ENCODE data around the gene TPK1. TPM values are rescaled to one million over a fixed set of nuclear protein-coding genes. Genes with fewer than 3 reads are reported as not detected.

TPK1 gene
- total RNA-seq, 1 donor from 2014 or later = 20.0 TPM

DNA sequence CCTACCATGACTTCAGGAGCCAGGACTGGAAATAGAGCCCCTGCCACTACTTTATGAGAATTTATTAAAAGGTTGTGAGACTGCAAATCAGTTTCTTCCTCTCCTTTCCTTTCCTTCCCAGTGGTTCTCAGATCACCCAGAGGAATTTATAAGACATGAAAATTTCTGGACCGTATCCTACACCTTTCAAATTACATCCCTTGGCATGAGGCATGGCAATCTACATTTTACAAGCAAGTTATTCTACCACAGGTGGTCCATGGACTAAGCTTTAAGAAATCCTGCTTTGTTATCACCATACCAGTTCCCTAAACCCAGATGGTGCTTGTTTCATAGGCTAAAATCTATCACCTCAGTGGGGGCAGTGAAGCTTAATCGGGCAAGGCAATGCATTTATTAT is 66.5 kb downstream of the TPK1 start:
- ChIA-PET POLR2A (no interaction called here), CTCF (interaction anchor here (0.7 kb wide), 1 partner anchor 31 kb away, joined by 3 read pairs; no protein-coding TSS in a partner anchor)
- H3K4me3 Mint-ChIP-seq = no peak overlapping the region
- peaks cover 7% of the 10 kb centered on the region for H3K4me1 Mint-ChIP-seq
- no peaks in the 10 kb centered on the region for H3K9me3 Mint-ChIP-seq
- H3K27me3 Mint-ChIP-seq = no peaks in the 10 kb centered on the region
- H3K36me3 Mint-ChIP-seq (ENCODE audit: low read depth) = peaks cover 3% of the 10 kb centered on the region
- TF ChIP-seq, protein P1, sequence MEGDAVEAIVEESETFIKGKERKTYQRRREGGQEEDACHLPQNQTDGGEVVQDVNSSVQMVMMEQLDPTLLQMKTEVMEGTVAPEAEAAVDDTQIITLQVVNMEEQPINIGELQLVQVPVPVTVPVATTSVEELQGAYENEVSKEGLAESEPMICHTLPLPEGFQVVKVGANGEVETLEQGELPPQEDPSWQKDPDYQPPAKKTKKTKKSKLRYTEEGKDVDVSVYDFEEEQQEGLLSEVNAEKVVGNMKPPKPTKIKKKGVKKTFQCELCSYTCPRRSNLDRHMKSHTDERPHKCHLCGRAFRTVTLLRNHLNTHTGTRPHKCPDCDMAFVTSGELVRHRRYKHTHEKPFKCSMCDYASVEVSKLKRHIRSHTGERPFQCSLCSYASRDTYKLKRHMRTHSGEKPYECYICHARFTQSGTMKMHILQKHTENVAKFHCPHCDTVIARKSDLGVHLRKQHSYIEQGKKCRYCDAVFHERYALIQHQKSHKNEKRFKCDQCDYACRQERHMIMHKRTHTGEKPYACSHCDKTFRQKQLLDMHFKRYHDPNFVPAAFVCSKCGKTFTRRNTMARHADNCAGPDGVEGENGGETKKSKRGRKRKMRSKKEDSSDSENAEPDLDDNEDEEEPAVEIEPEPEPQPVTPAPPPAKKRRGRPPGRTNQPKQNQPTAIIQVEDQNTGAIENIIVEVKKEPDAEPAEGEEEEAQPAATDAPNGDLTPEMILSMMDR (IDR thresholded peaks at IDR 0.05) = no peak
- DNase-seq = no peak
- ATAC-seq (ENCODE audit: low read depth) = no peak
- intact Hi-C loops (cut with micrococcal nuclease) = no loop called here
- no peak overlapping the region for H3K27ac Mint-ChIP-seq

DNA sequence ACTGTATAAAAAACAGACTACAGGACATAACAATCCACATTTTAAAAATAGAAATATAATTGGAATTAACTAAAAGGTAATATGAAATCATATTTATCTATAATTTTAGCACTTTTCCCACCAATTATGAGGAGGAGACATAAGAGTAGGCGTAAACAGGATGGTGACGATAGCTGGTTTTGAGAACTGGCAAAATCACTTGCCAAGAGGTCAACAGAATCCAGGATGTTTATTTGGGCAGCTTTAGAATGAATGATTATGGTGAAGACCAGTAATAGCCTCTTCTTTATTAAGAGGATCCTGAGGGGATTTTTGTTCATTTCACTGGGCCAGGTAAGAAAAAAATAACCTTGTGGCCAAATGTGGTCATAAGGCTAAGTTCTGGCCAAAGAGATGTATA is 67.2 kb downstream of the TPK1 start:
- ChIA-PET CTCF (no interaction called here), POLR2A (no interaction called here)
- H3K27ac Mint-ChIP-seq = no peak overlapping the region
- TF ChIP-seq, protein P1 (IDR thresholded peaks at IDR 0.05) = no peak
- peaks cover 6% of the 10 kb centered on the region for H3K36me3 Mint-ChIP-seq (ENCODE audit: low read depth)
- ATAC-seq (ENCODE audit: low read depth) (no peak), DNase-seq (no peak)
- H3K4me1 Mint-ChIP-seq = peaks cover 7% of the 10 kb centered on the region
- no peaks in the 10 kb centered on the region for H3K27me3 Mint-ChIP-seq
- H3K9me3 Mint-ChIP-seq = no peaks in the 10 kb centered on the region
- intact Hi-C loops (cut with micrococcal nuclease) = no loop called here
- H3K4me3 Mint-ChIP-seq = no peak overlapping the region

DNA sequence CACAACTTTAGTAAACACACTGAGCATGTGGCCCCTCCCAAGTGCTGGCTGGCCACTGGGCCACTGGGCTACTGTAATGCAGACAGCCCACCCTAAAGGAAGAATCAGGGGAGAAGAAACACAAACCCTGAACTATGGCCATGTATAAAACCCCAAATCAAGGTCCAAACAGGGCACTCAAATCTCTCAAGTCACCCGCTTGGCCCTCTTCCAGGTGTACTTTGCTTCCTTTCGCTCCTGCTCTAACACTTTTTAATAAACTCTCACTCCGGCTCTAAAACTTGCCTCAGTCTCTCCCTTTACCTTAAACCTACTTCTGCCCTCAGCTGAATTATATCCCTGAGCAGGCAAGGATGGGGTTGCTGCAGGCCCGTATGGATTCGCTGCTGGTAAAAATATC is 72.6 kb downstream of the TPK1 start:
- Mint-ChIP-seq H3K27ac (no peak overlapping the region), H3K4me3 (no peak overlapping the region), H3K9me3 (no peaks in the 10 kb centered on the region), H3K4me1 (no peaks in the 10 kb centered on the region), H3K36me3 (ENCODE audit: low read depth) (peaks cover 23% of the 10 kb centered on the region), H3K27me3 (no peaks in the 10 kb centered on the region)
- TF ChIP-seq, protein P1 (IDR thresholded peaks at IDR 0.05) = no peak
- CTCF ChIA-PET = no interaction called here
- intact Hi-C loops (cut with micrococcal nuclease) = no loop called here
- POLR2A ChIA-PET = no interaction called here
- DNase-seq (no peak), ATAC-seq (ENCODE audit: low read depth) (no peak)

DNA sequence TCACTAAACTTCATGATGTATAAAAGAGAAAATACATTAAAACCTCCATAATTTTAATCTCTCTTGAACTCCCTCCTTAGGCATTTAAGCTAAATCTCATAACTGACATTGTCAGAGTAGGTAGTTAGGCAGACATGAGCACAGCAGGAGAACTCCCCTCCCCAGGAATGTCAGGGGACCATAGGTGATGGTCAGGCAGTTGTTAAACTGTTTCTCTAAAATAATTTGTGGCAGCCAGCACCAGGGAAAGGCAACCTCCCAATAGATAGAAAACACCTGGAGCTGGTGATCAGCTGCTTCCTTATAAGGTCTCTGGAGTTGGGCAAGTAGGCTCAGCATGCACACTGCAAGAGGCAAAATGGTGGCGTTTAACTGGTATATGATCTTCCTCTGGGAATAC is 73.0 kb downstream of the TPK1 start:
- H3K36me3 Mint-ChIP-seq (ENCODE audit: low read depth) = peaks cover 23% of the 10 kb centered on the region
- TF ChIP-seq, protein P1 (IDR thresholded peaks at IDR 0.05) = no peak
- no peak overlapping the region for H3K27ac Mint-ChIP-seq
- no peaks in the 10 kb centered on the region for H3K9me3 Mint-ChIP-seq
- intact Hi-C loops (cut with micrococcal nuclease) = no loop called here
- no peaks in the 10 kb centered on the region for H3K4me1 Mint-ChIP-seq
- CTCF ChIA-PET = no interaction called here
- no peaks in the 10 kb centered on the region for H3K27me3 Mint-ChIP-seq
- POLR2A ChIA-PET = no interaction called here
- DNase-seq (no peak), ATAC-seq (ENCODE audit: low read depth) (no peak)
- no peak overlapping the region for H3K4me3 Mint-ChIP-seq

DNA sequence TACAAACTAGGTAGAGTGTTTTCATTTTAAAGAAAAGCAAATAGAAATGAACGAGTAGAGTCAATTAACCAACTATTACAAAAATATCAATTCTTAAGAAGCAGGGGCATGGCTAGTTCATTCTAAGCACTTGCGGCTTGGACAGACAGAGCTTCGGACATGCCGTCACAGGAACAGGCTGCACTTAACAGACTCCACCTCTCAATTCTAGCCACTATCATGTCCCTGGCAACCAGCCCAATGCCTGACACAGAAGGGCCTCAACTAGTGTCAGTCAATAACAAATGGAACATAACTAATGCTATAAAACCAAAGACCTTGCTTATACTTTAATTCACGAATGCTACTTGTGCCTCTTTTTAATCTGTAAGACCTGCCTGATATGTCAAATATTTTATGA is 74.4 kb downstream of the TPK1 start:
- H3K4me3 Mint-ChIP-seq = no peak overlapping the region
- TF ChIP-seq, protein P1 (IDR thresholded peaks at IDR 0.05) = no peak
- no peaks in the 10 kb centered on the region for H3K4me1 Mint-ChIP-seq
- H3K27ac Mint-ChIP-seq = no peak overlapping the region
- ATAC-seq (ENCODE audit: low read depth) (no peak), DNase-seq (no peak)
- no peaks in the 10 kb centered on the region for H3K27me3 Mint-ChIP-seq
- CTCF ChIA-PET = no interaction called here
- intact Hi-C loops (cut with micrococcal nuclease) = no loop called here
- POLR2A ChIA-PET = no interaction called here
- peaks cover 27% of the 10 kb centered on the region for H3K36me3 Mint-ChIP-seq (ENCODE audit: low read depth)
- peaks cover 2% of the 10 kb centered on the region for H3K9me3 Mint-ChIP-seq
